Liver (tissue), 9 donors: ENCODE data around the gene RNF215. TPM values are rescaled to one million over a fixed set of nuclear protein-coding genes. Genes with fewer than 3 reads are reported as not detected.

Experiments used
- DNase-seq: peaks from one replicate; pipeline ENCODE4 v3.0.0-alpha.2; 2017; ENCODE audit warnings: low spot score
- H3K27ac ChIP-seq, 2 donors: one replicate each; pipeline ENCODE4 v1.7.0; 2013; ENCODE audit warnings: inconsistent platforms in 2 of 2, low read length in 2 of 2, control low read depth in 1 of 2, low read depth in 1 of 2, mild to moderate bottlenecking in 1 of 2
- H3K27me3 ChIP-seq, 4 donors: one replicate each; pipeline versions ENCODE4 v1.6.1 to v1.7.0; 2013; ENCODE audit warnings: low read length in 3 of 4, inconsistent platforms in 1 of 4, mild to moderate bottlenecking in 1 of 4, moderate library complexity in 1 of 4; ENCODE audit not compliant: control insufficient read depth in 4 of 4, insufficient read depth in 4 of 4
- H3K36me3 ChIP-seq, 4 donors: one replicate each; pipeline versions ENCODE4 v1.6.1 to v1.7.0; 2013; ENCODE audit warnings: low read length in 3 of 4, mild to moderate bottlenecking in 3 of 4, low read depth in 1 of 4, moderate library complexity in 1 of 4; ENCODE audit not compliant: control insufficient read depth in 4 of 4, insufficient read depth in 3 of 4
- H3K4me1 ChIP-seq, 4 donors: one replicate each; pipeline versions ENCODE4 v1.6.1 to v1.7.0; 2013; ENCODE audit warnings: low read length in 3 of 4, mild to moderate bottlenecking in 3 of 4, moderate library complexity in 1 of 4; ENCODE audit not compliant: control insufficient read depth in 4 of 4, insufficient read depth in 4 of 4
- H3K4me3 ChIP-seq, 3 donors: one replicate each; pipeline versions ENCODE4 v1.6.1 to v1.7.0; 2013; ENCODE audit warnings: low read length in 3 of 3, control low read depth in 1 of 3, low read depth in 1 of 3, mild to moderate bottlenecking in 1 of 3
- H3K9ac ChIP-seq, 2 donors: one replicate each; pipeline ENCODE4 v1.7.0; 2013; ENCODE audit warnings: low read length in 2 of 2, mild to moderate bottlenecking in 2 of 2, moderate library complexity in 2 of 2, control low read depth in 1 of 2, low read depth in 1 of 2
- H3K9me3 ChIP-seq, 4 donors: one replicate each; pipeline versions ENCODE4 v1.6.1 to v1.7.0; 2013; ENCODE audit warnings: low read length in 3 of 4; ENCODE audit not compliant: control insufficient read depth in 4 of 4
- EGR1 ChIP-seq, 2 donors: IDR thresholded peaks; 2 replicates each; pipeline ENCODE4 v1.6.1; 2016 to 2018; ENCODE audit warnings: antibody characterized with exemption in 2 of 2, low read depth in 2 of 2
- FOXA1 ChIP-seq: IDR thresholded peaks from 2 replicates; pipeline ENCODE4 v1.6.1; 2016; ENCODE audit warnings: antibody characterized with exemption
- FOXA2 ChIP-seq: IDR thresholded peaks from 2 replicates; pipeline ENCODE4 v1.6.1; 2016; ENCODE audit warnings: antibody characterized with exemption
- GABPA ChIP-seq, 2 donors: IDR thresholded peaks in 1 of 2; conservative IDR thresholded peaks in 1 of 2; 2 replicates each; pipeline ENCODE4 v1.6.1; 2016; ENCODE audit warnings: antibody characterized with exemption in 2 of 2, mild to moderate bottlenecking in 1 of 2, moderate library complexity in 1 of 2
- HNF4A ChIP-seq, 2 donors: conservative IDR thresholded peaks; 2 replicates each; pipeline ENCODE4 v1.6.1; 2016; ENCODE audit warnings: antibody characterized with exemption in 2 of 2, mild to moderate bottlenecking in 2 of 2
- MAX ChIP-seq: IDR thresholded peaks from 2 replicates; pipeline ENCODE4 v1.6.1; 2016; ENCODE audit warnings: antibody characterized with exemption
- NR2F2 ChIP-seq: IDR thresholded peaks from 2 replicates; pipeline ENCODE4 v1.6.1; 2016; ENCODE audit warnings: antibody characterized with exemption
- RAD21 ChIP-seq, 2 donors: IDR thresholded peaks; 2 replicates each; pipeline ENCODE4 v1.6.1; 2016; ENCODE audit warnings: antibody characterized with exemption in 2 of 2, mild to moderate bottlenecking in 2 of 2
- REST ChIP-seq: IDR thresholded peaks from 2 replicates; pipeline ENCODE4 v1.6.1; 2016; ENCODE audit warnings: antibody characterized with exemption, mild to moderate bottlenecking
- RXRA ChIP-seq, 2 donors: IDR thresholded peaks; 2 replicates each; pipeline ENCODE4 v1.6.1; 2017 to 2018; ENCODE audit warnings: antibody characterized with exemption in 2 of 2, mild to moderate bottlenecking in 1 of 2
- SP1 ChIP-seq: IDR thresholded peaks from 2 replicates; pipeline ENCODE4 v1.6.1; 2018; ENCODE audit warnings: antibody characterized with exemption, mild to moderate bottlenecking
- TAF1 ChIP-seq: conservative IDR thresholded peaks from 2 replicates; pipeline ENCODE4 v1.6.1; 2016; ENCODE audit warnings: antibody characterized with exemption, mild to moderate bottlenecking
- ZBTB33 ChIP-seq: IDR thresholded peaks from 2 replicates; pipeline ENCODE4 v1.6.1; 2016; ENCODE audit warnings: antibody characterized with exemption
- WGBS: extraction: QIAGEN DNeasy Blood & Tissue Kit; methylation state at CpG from one replicate; pipeline ENCODE4 v1.1.7; 2013; 5-methylcytosine and 5-hydroxymethylcytosine counted together
- polyA plus RNA-seq, 2 donors: library from polyadenylated mRNA; stranded (reverse) in 1 of 2; unstranded in 1 of 2; fragments of 200-250 nt in 1 of 2; fragments of >200 nt in 1 of 2; fragmentation: Nextera tagmentation in 1 of 2; extraction: Ambion mirVana in 1 of 2; gene quantifications; one replicate each; pipeline versions ENCODE4 v1.2.1 to v1.2.3, GENCODE V29; 2013 to 2015
- total RNA-seq, 2 donors: library from RNA; depleted of rRNA; stranded (reverse); fragments of >200 nt; gene quantifications; one replicate each; pipeline ENCODE4 v1.2.3, GENCODE V29; 2014
- TF ChIP-seq, protein P1 (sequence below): fragments of 150-350 bp; IDR thresholded peaks from 2 replicates; pipeline ENCODE4 v1.5.1; 2017; ENCODE audit warnings: improper control_type of control experiment, low read depth, low read length; ENCODE audit not compliant: missing input control
- TF ChIP-seq, protein P2 (sequence below): IDR thresholded peaks from 2 replicates; pipeline ENCODE4 v1.6.1; 2016; ENCODE audit warnings: antibody characterized with exemption
- donor health status: healthy.
- donor health status: healthy.
- donor health status: healthy.
- donor health status: healthy.
- donor health status: healthy.

The RNF215 gene
- total and polyA plus RNA-seq, 4 donors: 0.71 to 7.3 (median 5.8) TPM

- Histone ChIP-seq H3K27me3 (no peaks in the 10 kb centered on the region), H3K36me3 (peaks cover 0 to 24% (median 2%) of the 10 kb centered on the region in 4 donors), H3K4me1 (peaks cover 20 to 90% (median 73%) of the 10 kb centered on the region in 4 donors), H3K9ac (peak overlapping the region; percentile 80 to 84), H3K27ac (peak overlapping the region; percentile 97 to 99), H3K4me3 (peak overlapping the region in 1 of 3 donors; percentile 49), H3K9me3 (no peaks in the 10 kb centered on the region)
- no peak for DNase-seq
- TF ChIP-seq FOXA1 (no peak), MAX (no peak), RXRA (IDR thresholded peaks at IDR 0.05) (no peak), FOXA2 (no peak), HNF4A (conservative IDR thresholded peaks at IDR 0.05) (peak; percentile 43 to 46), GABPA (IDR thresholded peaks at IDR 0.05 in 1 of 2, conservative IDR thresholded peaks at IDR 0.05 in 1 of 2) (no peak), REST (no peak), NR2F2 (no peak), SP1 (peak; percentile 2), TAF1 (no peak), RAD21 (IDR thresholded peaks at IDR 0.05) (no peak)
- TF ChIP-seq, protein P1, sequence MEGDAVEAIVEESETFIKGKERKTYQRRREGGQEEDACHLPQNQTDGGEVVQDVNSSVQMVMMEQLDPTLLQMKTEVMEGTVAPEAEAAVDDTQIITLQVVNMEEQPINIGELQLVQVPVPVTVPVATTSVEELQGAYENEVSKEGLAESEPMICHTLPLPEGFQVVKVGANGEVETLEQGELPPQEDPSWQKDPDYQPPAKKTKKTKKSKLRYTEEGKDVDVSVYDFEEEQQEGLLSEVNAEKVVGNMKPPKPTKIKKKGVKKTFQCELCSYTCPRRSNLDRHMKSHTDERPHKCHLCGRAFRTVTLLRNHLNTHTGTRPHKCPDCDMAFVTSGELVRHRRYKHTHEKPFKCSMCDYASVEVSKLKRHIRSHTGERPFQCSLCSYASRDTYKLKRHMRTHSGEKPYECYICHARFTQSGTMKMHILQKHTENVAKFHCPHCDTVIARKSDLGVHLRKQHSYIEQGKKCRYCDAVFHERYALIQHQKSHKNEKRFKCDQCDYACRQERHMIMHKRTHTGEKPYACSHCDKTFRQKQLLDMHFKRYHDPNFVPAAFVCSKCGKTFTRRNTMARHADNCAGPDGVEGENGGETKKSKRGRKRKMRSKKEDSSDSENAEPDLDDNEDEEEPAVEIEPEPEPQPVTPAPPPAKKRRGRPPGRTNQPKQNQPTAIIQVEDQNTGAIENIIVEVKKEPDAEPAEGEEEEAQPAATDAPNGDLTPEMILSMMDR: no peak
- WGBS: 32% methylated on average over 8 of the region's 8 CpGs
These were observed 34.7 kb upstream of the RNF215 start for GRCh38 chr22:30421695-30422480.

- Histone ChIP-seq H3K9ac (peak overlapping the region in 1 of 2 donors; percentile 9), H3K4me1 (peaks cover 23 to 91% (median 82%) of the 10 kb centered on the region in 4 donors), H3K9me3 (no peaks in the 10 kb centered on the region), H3K4me3 (no peak overlapping the region), H3K27ac (peak overlapping the region; percentile 97 to 99), H3K27me3 (no peaks in the 10 kb centered on the region), H3K36me3 (peaks cover 0 to 37% (median 12%) of the 10 kb centered on the region in 4 donors)
- 41% methylated on average over 6 of the region's 6 CpGs for WGBS
- no peak for TF ChIP-seq RAD21 (IDR thresholded peaks at IDR 0.05)
- TF ChIP-seq RXRA (IDR thresholded peaks at IDR 0.05): no peak
- TF ChIP-seq EGR1 (IDR thresholded peaks at IDR 0.05; ENCODE audit: low read depth in 2 of 2): no peak
- TF ChIP-seq TAF1: no peak
- TF ChIP-seq FOXA1: no peak
- no peak for TF ChIP-seq MAX
- TF ChIP-seq FOXA2: no peak
- TF ChIP-seq, protein P2, sequence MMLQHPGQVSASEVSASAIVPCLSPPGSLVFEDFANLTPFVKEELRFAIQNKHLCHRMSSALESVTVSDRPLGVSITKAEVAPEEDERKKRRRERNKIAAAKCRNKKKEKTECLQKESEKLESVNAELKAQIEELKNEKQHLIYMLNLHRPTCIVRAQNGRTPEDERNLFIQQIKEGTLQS: no peak
- TF ChIP-seq ZBTB33: no peak
- TF ChIP-seq SP1: no peak
- DNase-seq: no peak
These were observed 33.3 kb upstream of the RNF215 start for GRCh38 chr22:30420347-30421125.
